NB4 (cell line): Measurements from ENCODE around the gene CDC14A.

Experiments
- DNase-seq: peaks from one replicate; pipeline ENCODE4 v3.0.0; 2010; ENCODE audit warnings: low read depth
- H3K4me3 ChIP-seq: one replicate; pipeline ENCODE4 v1.5.1; 2011; ENCODE audit warnings: mild to moderate bottlenecking, low read depth, low read length, moderate library complexity
- CTCF ChIP-seq: IDR thresholded peaks from one replicate; pipeline ENCODE4 v1.5.1; 2012; ENCODE audit warnings: low read depth, low read length
- MAX ChIP-seq: IDR thresholded peaks from 2 replicates; pipeline ENCODE4 v1.6.1; 2011; ENCODE audit warnings: low read depth, low read length
- MYC ChIP-seq: IDR thresholded peaks from 2 replicates; pipeline ENCODE4 v1.6.1; 2011; ENCODE audit warnings: low read depth, low read length
- POLR2A ChIP-seq: IDR thresholded peaks from 2 replicates; pipeline ENCODE4 v1.6.1; 2011; ENCODE audit warnings: mild to moderate bottlenecking; ENCODE audit not compliant: insufficient read length; ENCODE audit errors: extremely low read depth

The CDC14A gene

DNA sequence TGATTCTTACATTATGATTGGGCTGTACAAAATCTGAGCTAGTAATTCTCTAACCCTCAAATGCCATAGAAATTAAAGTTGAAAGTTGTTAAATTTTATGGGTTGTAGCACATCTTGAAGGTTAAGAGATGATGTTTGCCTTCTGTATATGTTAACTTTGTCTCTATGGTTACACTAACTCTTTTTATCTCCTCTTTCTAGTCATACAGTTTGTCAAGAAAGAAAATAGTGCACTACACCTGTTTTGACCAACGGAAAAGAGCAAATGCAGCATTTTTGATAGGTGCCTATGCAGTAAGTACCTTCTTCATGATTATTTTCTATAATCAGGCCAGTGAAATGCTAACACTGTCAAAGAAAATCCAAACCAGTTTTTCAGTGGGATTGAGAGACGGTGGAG lies 38.2 kb downstream of the CDC14A start:
- TF ChIP-seq MYC: no peak
- TF ChIP-seq POLR2A: no peak
- no peak for TF ChIP-seq CTCF
- no peak for DNase-seq
- H3K4me3 ChIP-seq: no peak overlapping the region

DNA sequence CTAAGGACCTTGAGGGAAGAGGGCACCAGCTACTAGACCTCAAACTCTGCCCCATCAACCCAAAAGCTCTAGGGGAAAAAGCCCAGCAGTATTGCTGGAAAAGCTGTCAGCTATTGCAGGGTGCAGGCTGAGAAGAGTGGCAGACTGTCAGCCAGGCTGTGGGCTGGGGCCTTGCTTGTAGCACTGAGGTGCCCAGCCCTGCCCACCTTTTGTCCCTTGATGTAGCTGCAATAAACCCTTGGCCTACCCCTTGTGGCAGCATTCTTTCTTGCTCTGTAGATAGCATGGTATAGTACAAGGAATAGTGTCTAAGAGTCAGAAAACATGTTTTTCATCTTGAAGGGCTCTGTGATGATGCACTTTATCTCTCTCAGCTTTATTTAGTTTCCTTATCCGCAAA lies 39.4 kb downstream of the CDC14A start:
- TF ChIP-seq MAX: no peak
- no peak for TF ChIP-seq MYC
- no peak for TF ChIP-seq POLR2A
- TF ChIP-seq CTCF: no peak
- no peak for DNase-seq
- H3K4me3 ChIP-seq: no peak overlapping the region

DNA sequence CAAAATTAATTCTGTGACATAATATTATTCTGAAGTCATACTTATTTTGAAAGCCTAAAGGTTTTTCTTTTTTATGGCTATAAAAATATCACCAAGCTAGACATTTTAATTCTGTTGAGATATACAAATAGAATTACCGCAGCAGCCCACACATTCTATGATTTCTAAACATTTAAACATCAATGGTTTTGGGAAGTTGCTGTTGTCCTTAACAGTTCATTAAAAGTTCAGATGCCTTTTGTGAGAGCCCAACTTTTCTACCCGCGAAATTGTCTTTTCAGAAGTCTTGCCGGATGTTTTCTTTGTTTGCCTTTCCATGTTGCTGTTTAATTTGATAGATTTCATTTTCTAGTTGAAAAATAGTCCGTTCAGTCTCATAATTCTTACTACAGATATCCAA lies 40.5 kb downstream of the CDC14A start:
- no peak overlapping the region for H3K4me3 ChIP-seq
- no peak for TF ChIP-seq MAX
- no peak for TF ChIP-seq CTCF
- no peak for TF ChIP-seq POLR2A
- TF ChIP-seq MYC: no peak
- DNase-seq: no peak

GRCh38 chr1:100394285-100394684 lies 42.0 kb downstream of the CDC14A start:
- DNase-seq: no peak
- TF ChIP-seq MAX (no peak), POLR2A (no peak), CTCF (no peak), MYC (no peak)
- no peak overlapping the region for H3K4me3 ChIP-seq

- H3K4me3 ChIP-seq: no peak overlapping the region
- no peak for DNase-seq
- TF ChIP-seq CTCF (no peak), MYC (no peak), POLR2A (no peak), MAX (no peak)
Observed at GRCh38 chr1:100395913-100396312, 43.6 kb downstream of the CDC14A start.

- TF ChIP-seq MYC (no peak), MAX (no peak), CTCF (no peak), POLR2A (no peak)
- no peak overlapping the region for H3K4me3 ChIP-seq
- no peak for DNase-seq
Observed at GRCh38 chr1:100396651-100397050, 44.3 kb downstream of the CDC14A start.
